Upper lobe of right lung (tissue), 1 donor: ENCODE results near the gene B3GALT5. TPM values are rescaled to one million over a fixed set of nuclear protein-coding genes. Genes with fewer than 3 reads are reported as not detected.

Experiments
- ATAC-seq: fragments of 200-7000 bp; cut with Tn5 transposase; one replicate; pipeline ENCODE4 v1.9.1; 2020; ENCODE audit warnings: mild to moderate bottlenecking, moderate library complexity
- DNase-seq: peaks from one replicate; pipeline ENCODE4 v3.0.0-alpha.2; 2020
- H3K27ac ChIP-seq: fragments of 200-600 bp; one replicate; pipeline ENCODE4 v1.8.0; 2022
- H3K27me3 ChIP-seq: fragments of 200-600 bp; one replicate; pipeline ENCODE4 v1.8.0; 2022; ENCODE audit warnings: mild to moderate bottlenecking
- H3K36me3 ChIP-seq: fragments of 200-600 bp; one replicate; pipeline ENCODE4 v1.8.0; 2022
- H3K4me1 ChIP-seq: fragments of 200-600 bp; one replicate; pipeline ENCODE4 v1.8.0; 2022
- H3K4me3 ChIP-seq: fragments of 200-600 bp; one replicate; pipeline ENCODE4 v1.8.0; 2022; ENCODE audit warnings: mild to moderate bottlenecking
- H3K9me3 ChIP-seq: fragments of 200-600 bp; one replicate; pipeline ENCODE4 v1.8.0; 2022
- CTCF ChIP-seq: fragments of 200-600 bp; IDR thresholded peaks from one replicate; pipeline ENCODE4 v1.8.0; 2022; ENCODE audit warnings: antibody characterized with exemption
- intact Hi-C: fragments of 100-400 bp; cut with DNase I; formaldehyde crosslinking; loops from one replicate; pipeline ENCODE4 v1.11.0; 2022
- total RNA-seq: library from RNA; stranded (reverse); fragmentation: NEBNext Ultra II Directional; extraction: Animal tissue kit (Norgen Biotek cat#: 25700); gene quantifications from one replicate; pipeline ENCODE4 v1.2.1, GENCODE V29; 2021
- donor health status: DM: no; HTN: yes; CAD: no; lungs with severe emphysema.

B3GALT5 gene
- total RNA-seq, 1 donor from 2014 or later = not detected

DNA sequence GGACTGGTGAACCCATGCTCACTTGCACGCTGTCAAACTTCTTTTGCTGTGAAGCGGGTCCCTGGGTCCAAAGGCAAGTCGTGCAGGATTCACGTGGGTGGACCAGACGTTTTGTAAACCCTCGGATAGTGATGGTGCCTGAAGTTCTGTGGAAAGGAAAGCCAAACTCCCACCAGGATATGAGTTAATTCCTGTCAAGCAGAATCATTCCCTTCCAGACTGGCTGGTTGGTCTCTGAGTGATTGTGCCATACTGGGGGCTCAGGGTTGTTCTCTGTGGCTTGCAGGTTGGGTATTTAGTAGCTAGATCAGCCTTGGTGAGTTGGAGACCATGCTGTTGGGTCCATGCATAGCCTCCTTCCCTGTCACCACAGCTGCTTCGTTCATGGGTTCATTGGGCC, 99.5 kb downstream of the B3GALT5 start:
- Histone ChIP-seq H3K27me3 (peaks cover 8% of the 10 kb centered on the region), H3K9me3 (no peaks in the 10 kb centered on the region), H3K27ac (no peak overlapping the region), H3K36me3 (no peaks in the 10 kb centered on the region), H3K4me1 (no peaks in the 10 kb centered on the region), H3K4me3 (no peak overlapping the region)
- intact Hi-C loops = loop anchor here (5.0 kb wide), 1 partner anchor 190 kb away; no protein-coding TSS in a partner anchor
- no peak for ATAC-seq
- no peak for DNase-seq
- TF ChIP-seq CTCF = no peak

GRCh38 chr21:39712976-39713375, 100.2 kb downstream of the B3GALT5 start:
- intact Hi-C loops = loop anchor here (5.0 kb wide), 1 partner anchor 191 kb away; no protein-coding TSS in a partner anchor
- H3K9me3 ChIP-seq = no peaks in the 10 kb centered on the region
- H3K36me3 ChIP-seq = no peaks in the 10 kb centered on the region

DNA sequence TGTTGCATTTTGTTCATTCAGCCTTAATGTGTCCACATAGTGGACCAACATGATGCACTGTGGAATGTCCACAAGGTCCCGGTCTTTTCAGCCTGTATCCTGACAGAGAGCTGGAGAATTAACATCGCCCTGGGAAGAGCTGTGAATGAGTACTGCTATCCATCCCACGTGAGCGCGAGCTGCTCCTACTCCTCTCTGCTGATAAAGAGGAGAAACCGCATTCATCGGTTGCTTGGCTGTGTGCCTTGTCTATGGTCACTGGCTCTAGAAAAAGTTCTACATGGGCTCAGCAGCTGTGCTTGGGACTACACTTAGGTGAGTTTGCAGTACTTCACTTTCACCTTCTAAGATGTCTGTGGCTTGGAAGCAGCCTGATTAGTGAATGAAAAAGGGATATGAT, 101.2 kb downstream of the B3GALT5 start:
- Histone ChIP-seq H3K4me3 (no peak overlapping the region), H3K27ac (no peak overlapping the region), H3K4me1 (no peaks in the 10 kb centered on the region), H3K36me3 (no peaks in the 10 kb centered on the region), H3K9me3 (no peaks in the 10 kb centered on the region), H3K27me3 (peaks cover 8% of the 10 kb centered on the region)
- DNase-seq (no peak), ATAC-seq (no peak)
- TF ChIP-seq CTCF = no peak
- intact Hi-C loops = loop anchor here (5.0 kb wide), 1 partner anchor 192 kb away; no protein-coding TSS in a partner anchor

More at GRCh38 chr21:39712976-39713375, 100.2 kb downstream of the B3GALT5 start:
- peaks cover 8% of the 10 kb centered on the region for H3K27me3 ChIP-seq
- no peak overlapping the region for H3K4me3 ChIP-seq
- no peak for ATAC-seq
- no peaks in the 10 kb centered on the region for H3K4me1 ChIP-seq
- H3K27ac ChIP-seq = no peak overlapping the region
- TF ChIP-seq CTCF = no peak
- DNase-seq = no peak

GRCh38 chr21:39714331-39714730, 101.6 kb downstream of the B3GALT5 start:
- Histone ChIP-seq H3K36me3 (no peaks in the 10 kb centered on the region), H3K27ac (no peak overlapping the region), H3K9me3 (no peaks in the 10 kb centered on the region), H3K4me1 (no peaks in the 10 kb centered on the region), H3K4me3 (no peak overlapping the region), H3K27me3 (peaks cover 8% of the 10 kb centered on the region)
- intact Hi-C loops = loop anchor here (5.0 kb wide), 1 partner anchor 192 kb away; no protein-coding TSS in a partner anchor
- ATAC-seq (no peak), DNase-seq (no peak)
- no peak for TF ChIP-seq CTCF

GRCh38 chr21:39715804-39716397, 103.2 kb downstream of the B3GALT5 start:
- DNase-seq (no peak), ATAC-seq (peak; percentile 68)

More at GRCh38 chr21:39715804-39716397, 103.2 kb downstream of the B3GALT5 start:
- Histone ChIP-seq H3K27ac (no peak overlapping the region), H3K9me3 (no peaks in the 10 kb centered on the region), H3K36me3 (no peaks in the 10 kb centered on the region), H3K27me3 (peaks cover 8% of the 10 kb centered on the region), H3K4me3 (no peak overlapping the region), H3K4me1 (no peaks in the 10 kb centered on the region)
- intact Hi-C loops = no loop called here
- TF ChIP-seq CTCF = peak; percentile 69
